ENCODE data around the gene AMOTL1.

GRCh38 chr11:94728541-94728940 lies 39.6 kb upstream of the AMOTL1 start:
- TF ChIP-seq, protein P1, sequence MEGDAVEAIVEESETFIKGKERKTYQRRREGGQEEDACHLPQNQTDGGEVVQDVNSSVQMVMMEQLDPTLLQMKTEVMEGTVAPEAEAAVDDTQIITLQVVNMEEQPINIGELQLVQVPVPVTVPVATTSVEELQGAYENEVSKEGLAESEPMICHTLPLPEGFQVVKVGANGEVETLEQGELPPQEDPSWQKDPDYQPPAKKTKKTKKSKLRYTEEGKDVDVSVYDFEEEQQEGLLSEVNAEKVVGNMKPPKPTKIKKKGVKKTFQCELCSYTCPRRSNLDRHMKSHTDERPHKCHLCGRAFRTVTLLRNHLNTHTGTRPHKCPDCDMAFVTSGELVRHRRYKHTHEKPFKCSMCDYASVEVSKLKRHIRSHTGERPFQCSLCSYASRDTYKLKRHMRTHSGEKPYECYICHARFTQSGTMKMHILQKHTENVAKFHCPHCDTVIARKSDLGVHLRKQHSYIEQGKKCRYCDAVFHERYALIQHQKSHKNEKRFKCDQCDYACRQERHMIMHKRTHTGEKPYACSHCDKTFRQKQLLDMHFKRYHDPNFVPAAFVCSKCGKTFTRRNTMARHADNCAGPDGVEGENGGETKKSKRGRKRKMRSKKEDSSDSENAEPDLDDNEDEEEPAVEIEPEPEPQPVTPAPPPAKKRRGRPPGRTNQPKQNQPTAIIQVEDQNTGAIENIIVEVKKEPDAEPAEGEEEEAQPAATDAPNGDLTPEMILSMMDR (IDR thresholded peaks at IDR 0.05), result no peak
- no peak for TF ChIP-seq POLR2A (IDR thresholded peaks at IDR 0.05)
